K562 (cell line): ENCODE measurements around the gene ZNF408. TPM values are rescaled to one million over a fixed set of nuclear protein-coding genes. Genes with fewer than 3 reads are reported as not detected.

Experiments
- ATAC-seq: fragments of 200-7000 bp; cut with Tn5 transposase; 3 replicates; pipeline ENCODE4 v1.9.1; 2020; ENCODE audit warnings: moderate library complexity
- BruUV-seq: library from RNA; stranded (reverse); fragments of 400-500 nt; replicated peaks from 2 replicates; lab custom pipeline; 2021; lab: Mats Ljungman, UMichigan
- CTCF ChIA-PET: fragments of 300-600 bp; formaldehyde crosslinking; extraction: SDS; loops from one replicate; lab custom pipeline; 2021; ENCODE audit warnings: low intra/inter-chr PET ratio; lab: Yijun Ruan, JAX
- POLR2A ChIA-PET: fragments of 300-600, 350-650 bp; sonication (Branson Sonifier 250); formaldehyde crosslinking; extraction: SDS; loops from one replicate; lab custom pipeline; 2021; ENCODE audit warnings: antibody characterized with exemption, inconsistent platforms; lab: Yijun Ruan, JAX
- DNase-seq, 4 experiments: peaks; one replicate each; pipeline versions ENCODE4 v3.0.0 to v3.0.0-alpha.2; 2011 to 2018; ENCODE audit warnings: low spot score in 3 of 4, mixed read lengths in 3 of 4; ENCODE audit errors: extremely low read depth in 1 of 4
- FAIRE-seq: peaks from 2 replicates; lab custom pipeline; 2011; peaks lifted over from hg19 to GRCh38; lab: Jason Lieb, UNC
- H2AFZ ChIP-seq: 2 replicates; pipeline ENCODE4 v1.6.0; 2011; ENCODE audit warnings: low read depth, low read length, control low read depth, inconsistent platforms
- H3K27ac ChIP-seq: fragments of 200-600 bp; 3 replicates; pipeline ENCODE4 v1.8.0; 2011; ENCODE audit warnings: low read depth, mild to moderate bottlenecking, control low read depth, inconsistent platforms, low read length, moderate library complexity, mixed read lengths; ENCODE audit errors: extremely low read depth
- H3K27me3 ChIP-seq, 2 experiments: fragments of 300-600 bp in 1 of 2; 2 replicates in 1 of 2; 3 replicates in 1 of 2; pipeline versions ENCODE4 v1.6.0 to v1.8.0; 2011; ENCODE audit warnings: inconsistent platforms in 2 of 2, low read length in 2 of 2, mild to moderate bottlenecking in 1 of 2, mixed read lengths in 1 of 2, moderate library complexity in 1 of 2; ENCODE audit not compliant: control insufficient read depth in 2 of 2, insufficient read depth in 2 of 2
- H3K36me3 ChIP-seq: fragments of 300-600 bp; 3 replicates; pipeline ENCODE4 v1.8.0; 2011; ENCODE audit warnings: mild to moderate bottlenecking, low read length, inconsistent platforms; ENCODE audit not compliant: control insufficient read depth, insufficient read depth
- H3K4me1 ChIP-seq, 2 experiments: fragments of 200-600 bp in 1 of 2; replicated peaks in 1 of 2; 2 replicates in 1 of 2; 3 replicates in 1 of 2; pipeline versions ENCODE4 v1.5.1 to v1.8.0; 2011; ENCODE audit warnings: inconsistent platforms in 2 of 2, low read length in 2 of 2, mild to moderate bottlenecking in 1 of 2, mixed read lengths in 1 of 2, moderate library complexity in 1 of 2; ENCODE audit not compliant: control insufficient read depth in 2 of 2, insufficient read depth in 2 of 2
- H3K4me2 ChIP-seq: 2 replicates; pipeline ENCODE4 v1.6.1; 2011; ENCODE audit warnings: low read length, control low read depth, inconsistent platforms, mixed read lengths; ENCODE audit not compliant: insufficient read depth
- H3K4me3 ChIP-seq: fragments of 200-600 bp; sonication (generic), shearing (Covaris generic); 2 replicates; pipeline ENCODE4 v1.5.1; 2016; ENCODE audit warnings: control low read depth, inconsistent platforms
- H3K79me2 ChIP-seq: fragments of 200-600 bp; 3 replicates; pipeline ENCODE4 v1.8.0; 2011; ENCODE audit warnings: low read length, inconsistent platforms; ENCODE audit not compliant: control insufficient read depth, insufficient read depth
- H3K9ac ChIP-seq, 2 experiments: 2 replicates each; pipeline versions ENCODE4 v1.6.0 to v1.6.1; 2011; ENCODE audit warnings: low read depth in 2 of 2, low read length in 2 of 2, control low read depth in 1 of 2, inconsistent platforms in 1 of 2, mild to moderate bottlenecking in 1 of 2, mixed read lengths in 1 of 2; ENCODE audit not compliant: insufficient read depth in 1 of 2
- H3K9me1 ChIP-seq: one replicate; pipeline ENCODE4 v1.6.0; 2011; ENCODE audit warnings: inconsistent platforms, mild to moderate bottlenecking, low read length, moderate library complexity; ENCODE audit not compliant: control insufficient read depth, insufficient read depth
- H3K9me3 ChIP-seq: replicated peaks from 2 replicates; pipeline ENCODE4 v1.5.1; 2011; ENCODE audit warnings: low read depth, low read length, inconsistent platforms; ENCODE audit not compliant: control insufficient read depth, insufficient read depth
- H4K20me1 ChIP-seq: replicated peaks from 2 replicates; pipeline ENCODE4 v1.6.1; 2011; ENCODE audit warnings: low read length, inconsistent platforms, mixed read lengths; ENCODE audit not compliant: control insufficient read depth, insufficient read depth
- CC2D1A ChIP-seq: fragments of 450-650 bp; IDR thresholded peaks from 2 replicates; pipeline ENCODE4 v1.6.1; 2017; ENCODE audit warnings: mild to moderate bottlenecking
- FIP1L1 ChIP-seq: fragments of 200-400 bp; formaldehyde crosslinking; IDR thresholded peaks from 2 replicates; pipeline ENCODE4 v1.6.1; 2018; ENCODE audit warnings: mild to moderate bottlenecking, low read depth, low read length; ENCODE audit not compliant: poor library complexity, severe bottlenecking
- GTF2A2 ChIP-seq: IDR thresholded peaks from 2 replicates; pipeline ENCODE4 v1.6.1; 2016; ENCODE audit warnings: mild to moderate bottlenecking, missing genetic modification characterization, missing compliant biosample characterization
- POLR2B ChIP-seq: fragments of 450-650 bp; IDR thresholded peaks from 2 replicates; pipeline ENCODE4 v1.6.1; 2018; ENCODE audit warnings: low read depth; ENCODE audit not compliant: partially characterized antibody
- POLR2H ChIP-seq: IDR thresholded peaks from 2 replicates; pipeline ENCODE4 v1.6.1; 2016; ENCODE audit warnings: missing genetic modification characterization, low read depth, mild to moderate bottlenecking, control low read depth, missing compliant biosample characterization, moderate library complexity
- SP2 ChIP-seq: IDR thresholded peaks from 2 replicates; pipeline ENCODE4 v1.6.1; 2011; ENCODE audit warnings: mild to moderate bottlenecking, low read depth, low read length, moderate library complexity; ENCODE audit not compliant: poor library complexity, severe bottlenecking; ENCODE audit errors: extremely low read depth
- U2AF1 ChIP-seq: fragments of 200-400 bp; formaldehyde crosslinking; optimal IDR thresholded peaks from 2 replicates; pipeline ENCODE3; 2017; ENCODE audit warnings: mild to moderate bottlenecking, low read depth, low read length, moderate library complexity
- ZNF140 ChIP-seq: fragments of 250-450 bp; sonication (Bioruptor Pico); IDR thresholded peaks from 2 replicates; pipeline ENCODE4 v1.8.0; 2021; ENCODE audit warnings: moderate library complexity, mild to moderate bottlenecking, inconsistent platforms
- ZNF165 ChIP-seq: fragments of 250-450 bp; sonication (Bioruptor Pico); IDR thresholded peaks from 2 replicates; pipeline ENCODE4 v1.4.0; 2020; ENCODE audit warnings: borderline replicate concordance
- ZNF79 ChIP-seq: fragments of 250-450 bp; sonication (Bioruptor Pico); IDR thresholded peaks from 2 replicates; pipeline ENCODE4 v1.4.0; 2020; ENCODE audit warnings: low read depth, mild to moderate bottlenecking, moderate library complexity
- WGBS: fragments of 100-300 bp; shearing (Covaris generic); methylation state at CpG from one replicate; pipeline ENCODE4 v1.1.6; 2016; ENCODE audit warnings: low coverage, mixed read lengths; ENCODE audit not compliant: insufficient coverage; ENCODE audit errors: missing lambda C conversion rate; 5-methylcytosine and 5-hydroxymethylcytosine counted together
- in situ Hi-C: fragments of 300-500 bp; cut with MboI; formaldehyde crosslinking; loops from 4 replicates; pipeline ENCODE4 v1.15.0; 2018; ENCODE audit warnings: inconsistent platforms, mixed read lengths
- intact Hi-C: fragments of 100-400 bp; cut with micrococcal nuclease; formaldehyde crosslinking; loops from 2 replicates; pipeline ENCODE4 v1.14.2; 2022
- polyA plus RNA-seq, 8 experiments: library from polyadenylated mRNA; depleted of rRNA in 4 of 8; stranded (reverse) in 5 of 8; unstranded in 3 of 8; fragments of >200 nt; fragmentation: Nextera tagmentation in 2 of 8; fragmentation: Illumina TruSeq in 1 of 8; extraction: Ambion mirVana in 2 of 8; extraction: Trizol in 1 of 8; gene quantifications; 2 replicates each; pipeline versions ENCODE4 v1.2.1 to v1.2.3, GENCODE V29; 2011 to 2014; ENCODE audit warnings: inconsistent platforms in 1 of 8, missing spikeins in 1 of 8
- total RNA-seq, 7 experiments: library from RNA; depleted of rRNA in 6 of 7; stranded (reverse); fragments of >200 nt in 6 of 7; fragmentation: Illumina TruSeq in 2 of 7; extraction: Trizol in 2 of 7; gene quantifications; 2 replicates each; pipeline versions ENCODE4 v1.2.1 to v1.2.3, GENCODE V29; 2011 to 2021; ENCODE audit warnings: low replicate concordance in 1 of 7

ZNF408 gene
- total and polyA plus RNA-seq, 9 of the 15 experiments (the other 6 are each of a cell fraction or from before 2014, with no cell fraction given) = 0.15 to 18.4 (median 7.4) TPM

DNA sequence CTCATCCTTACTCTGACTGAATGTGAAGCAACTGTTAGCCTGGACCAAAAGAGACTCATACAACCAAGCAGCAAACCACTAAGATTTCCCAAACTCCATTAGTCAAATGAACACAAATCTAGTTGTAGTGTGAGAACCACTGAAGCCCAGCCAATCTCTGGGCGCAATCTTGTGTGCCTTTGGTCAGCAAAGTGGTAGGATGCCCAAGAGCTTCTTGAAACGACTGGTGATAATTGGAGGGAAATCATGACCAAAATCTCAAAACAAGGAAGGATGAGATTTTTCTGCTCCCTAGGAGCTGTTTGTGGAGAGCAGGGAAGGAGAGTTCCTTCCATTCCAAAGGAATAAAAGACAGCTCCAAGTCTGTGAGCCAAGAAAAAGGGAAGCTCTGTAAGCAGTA lies 42.2 kb downstream of the ZNF408 start:
- no peak overlapping the region for H2AFZ ChIP-seq
- BruUV-seq = no TSS peak
- 86% methylated on average over 2 of the region's 2 CpGs for WGBS
- no peak overlapping the region for H3K27ac ChIP-seq
- H3K9ac ChIP-seq = no peak overlapping the region
- TF ChIP-seq FIP1L1 = no peak
- TF ChIP-seq GTF2A2 (tag) = no peak
- TF ChIP-seq CC2D1A = no peak
- no peaks in the 10 kb centered on the region for H4K20me1 ChIP-seq
- ChIA-PET CTCF (no interaction called here), POLR2A (interaction anchor here (0.7 to 2.0 kb wide), 6 partner anchors 8 to 40 kb away, joined by 3 to 6 read pairs (median 4); no protein-coding TSS in a partner anchor)
- no peaks in the 10 kb centered on the region for H3K79me2 ChIP-seq
- H3K4me1 ChIP-seq = no peaks in the 10 kb centered on the region; a peak in 1 of 5 replicates
- intact Hi-C loops = no loop called here
- DNase-seq = no peak
- no peak overlapping the region for H3K4me2 ChIP-seq
- H3K27me3 ChIP-seq = no peaks in the 10 kb centered on the region
- ATAC-seq = no peak
- no peak overlapping the region for H3K4me3 ChIP-seq
- no peaks in the 10 kb centered on the region for H3K9me1 ChIP-seq
- H3K9me3 ChIP-seq = no peaks in the 10 kb centered on the region
- in situ Hi-C loops = loop anchor here (10.0 kb wide), 1 partner anchor 392 kb away; no protein-coding TSS in a partner anchor
- H3K36me3 ChIP-seq = peaks cover 69% of the 10 kb centered on the region
- FAIRE-seq = no peak

DNA sequence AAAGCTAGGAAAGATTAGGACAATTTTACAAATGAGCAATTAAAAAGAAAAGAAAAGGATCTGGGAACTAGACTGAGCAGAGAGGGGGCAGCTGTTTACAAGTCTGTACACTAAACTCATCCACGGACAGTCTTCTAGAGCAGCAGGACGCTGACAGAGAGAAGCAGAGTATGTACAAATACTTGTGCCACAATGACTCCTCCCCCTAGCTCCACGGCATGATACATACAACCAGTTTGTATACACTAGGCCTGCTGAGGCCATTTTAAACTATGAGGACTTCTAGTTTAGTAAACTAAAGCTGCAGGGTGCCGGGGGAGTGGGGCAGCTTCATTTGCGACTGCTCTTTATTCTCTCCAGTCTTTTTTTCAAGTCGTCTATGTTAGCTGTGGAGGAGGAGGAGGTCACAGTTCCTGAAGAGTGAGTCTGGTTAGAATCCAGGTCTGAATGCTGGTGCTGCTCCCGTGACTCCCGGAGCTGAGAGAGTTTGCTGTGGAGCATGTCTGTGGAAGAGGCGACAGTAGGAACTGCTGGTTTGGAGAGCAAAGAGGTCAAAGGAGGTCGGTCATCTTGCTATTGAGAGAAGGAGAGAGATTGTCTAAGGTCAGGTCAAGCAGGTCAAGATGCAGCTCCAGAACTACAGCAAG lies 43.0 kb downstream of the ZNF408 start:
- no peaks in the 10 kb centered on the region; a peak in 1 of 5 replicates for H3K4me1 ChIP-seq
- DNase-seq (peak in 1 of 4 experiments; percentile 8), FAIRE-seq (no peak), ATAC-seq (no peak)
- H3K9me3 ChIP-seq = no peaks in the 10 kb centered on the region
- no peak overlapping the region for H3K9ac ChIP-seq
- intact Hi-C loops (no loop called here), in situ Hi-C loops (loop anchor here (10.0 kb wide), 1 partner anchor 391 kb away; no protein-coding TSS in a partner anchor)
- BruUV-seq = TSS peak; percentile 43
- no peak for TF ChIP-seq ZNF140 (CRISPR knock-in tag)
- no peak for TF ChIP-seq POLR2H (tag)
- TF ChIP-seq ZNF165 (CRISPR knock-in tag) = no peak
- TF ChIP-seq U2AF1 = no peak
- TF ChIP-seq POLR2B = no peak
- no peak for TF ChIP-seq SP2
- TF ChIP-seq ZNF79 (CRISPR knock-in tag) = no peak
- no peaks in the 10 kb centered on the region for H3K27me3 ChIP-seq
- H4K20me1 ChIP-seq = no peaks in the 10 kb centered on the region
- ChIA-PET POLR2A (interaction anchor here (0.6 to 2.0 kb wide), 8 partner anchors 9 to 86 kb away, joined by 3 to 6 read pairs (median 4); no protein-coding TSS in a partner anchor), CTCF (no interaction called here)
- no peak overlapping the region for H3K27ac ChIP-seq
- WGBS = 90% methylated on average over 9 of the region's 10 CpGs
- no peaks in the 10 kb centered on the region for H3K9me1 ChIP-seq
- no peaks in the 10 kb centered on the region for H3K79me2 ChIP-seq
- no peak overlapping the region for H3K4me2 ChIP-seq
- H3K4me3 ChIP-seq = no peak overlapping the region
- H3K36me3 ChIP-seq = peaks cover 76% of the 10 kb centered on the region
- H2AFZ ChIP-seq = no peak overlapping the region
